HEK293 (cell line): ENCODE measurements around the gene STARD13.

Experiments used
- BCL11B ChIP-seq: fragments of 450-650 bp; formaldehyde crosslinking; IDR thresholded peaks from 2 replicates; pipeline ENCODE4 v1.5.1; 2016; ENCODE audit warnings: low read depth, missing biosample characterization, missing genetic modification characterization
- TF ChIP-seq, protein P1 (sequence below): fragments of 450-650 bp; formaldehyde crosslinking; IDR thresholded peaks from 2 replicates; pipeline ENCODE4 v1.5.1; 2016; ENCODE audit warnings: missing biosample characterization, missing genetic modification characterization

DNA sequence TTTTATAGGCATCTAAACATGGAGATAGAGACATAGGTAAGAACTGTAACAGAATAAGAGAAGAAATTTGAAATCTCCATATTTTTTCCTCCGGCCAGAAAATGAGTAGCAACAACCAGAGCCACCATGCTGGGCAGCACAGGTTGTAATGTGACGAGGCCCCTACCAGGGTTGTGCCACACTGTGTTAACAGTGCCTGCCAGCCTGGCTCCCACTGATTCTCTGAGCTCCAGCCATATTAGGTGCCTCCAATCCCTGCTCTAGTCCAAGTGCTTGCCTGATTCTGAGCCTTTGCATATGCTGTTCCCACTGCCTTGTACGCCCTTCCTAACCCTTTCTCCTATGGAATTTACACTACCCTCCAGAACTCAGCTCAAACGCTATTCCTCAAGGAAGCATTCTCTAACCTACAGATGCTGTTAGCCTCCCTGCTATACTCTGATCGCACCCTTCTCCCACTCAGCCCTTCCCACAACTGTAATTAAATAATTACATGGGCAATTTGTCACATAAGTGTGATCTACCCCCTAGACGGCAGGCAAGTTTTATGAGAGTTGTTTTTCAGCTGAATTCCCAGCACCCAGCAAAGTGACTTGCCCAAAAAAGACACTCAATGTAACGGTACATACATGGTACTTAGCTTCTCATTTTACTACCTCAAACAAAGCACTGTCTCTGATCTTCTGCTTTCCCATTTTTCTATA is 37.6 kb upstream of the STARD13 start:
- TF ChIP-seq, protein P1, sequence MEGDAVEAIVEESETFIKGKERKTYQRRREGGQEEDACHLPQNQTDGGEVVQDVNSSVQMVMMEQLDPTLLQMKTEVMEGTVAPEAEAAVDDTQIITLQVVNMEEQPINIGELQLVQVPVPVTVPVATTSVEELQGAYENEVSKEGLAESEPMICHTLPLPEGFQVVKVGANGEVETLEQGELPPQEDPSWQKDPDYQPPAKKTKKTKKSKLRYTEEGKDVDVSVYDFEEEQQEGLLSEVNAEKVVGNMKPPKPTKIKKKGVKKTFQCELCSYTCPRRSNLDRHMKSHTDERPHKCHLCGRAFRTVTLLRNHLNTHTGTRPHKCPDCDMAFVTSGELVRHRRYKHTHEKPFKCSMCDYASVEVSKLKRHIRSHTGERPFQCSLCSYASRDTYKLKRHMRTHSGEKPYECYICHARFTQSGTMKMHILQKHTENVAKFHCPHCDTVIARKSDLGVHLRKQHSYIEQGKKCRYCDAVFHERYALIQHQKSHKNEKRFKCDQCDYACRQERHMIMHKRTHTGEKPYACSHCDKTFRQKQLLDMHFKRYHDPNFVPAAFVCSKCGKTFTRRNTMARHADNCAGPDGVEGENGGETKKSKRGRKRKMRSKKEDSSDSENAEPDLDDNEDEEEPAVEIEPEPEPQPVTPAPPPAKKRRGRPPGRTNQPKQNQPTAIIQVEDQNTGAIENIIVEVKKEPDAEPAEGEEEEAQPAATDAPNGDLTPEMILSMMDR (tag by site-specific recombination), result no peak
- no peak for TF ChIP-seq BCL11B (tag by site-specific recombination)
